Stimulated activated CD8-positive, alpha-beta memory T cell treated with anti-CD3 and anti-CD28 coated beads, Interleukin-2, amount 100 ng/mL, for 48 hours (primary cell): Measurements from ENCODE around the gene AFF1.
"Not testable (repeated sequence)": the region's sequence is repeated elsewhere in the genome, so short reads cannot be mapped to it uniquely, and the experiment has no call there.

Experiments used
- DNase-seq, 2 donors: peaks; one replicate each; pipeline ENCODE4 v3.0.0-alpha.2; 2020; ENCODE audit warnings: low read depth in 2 of 2

Gene AFF1

DNA sequence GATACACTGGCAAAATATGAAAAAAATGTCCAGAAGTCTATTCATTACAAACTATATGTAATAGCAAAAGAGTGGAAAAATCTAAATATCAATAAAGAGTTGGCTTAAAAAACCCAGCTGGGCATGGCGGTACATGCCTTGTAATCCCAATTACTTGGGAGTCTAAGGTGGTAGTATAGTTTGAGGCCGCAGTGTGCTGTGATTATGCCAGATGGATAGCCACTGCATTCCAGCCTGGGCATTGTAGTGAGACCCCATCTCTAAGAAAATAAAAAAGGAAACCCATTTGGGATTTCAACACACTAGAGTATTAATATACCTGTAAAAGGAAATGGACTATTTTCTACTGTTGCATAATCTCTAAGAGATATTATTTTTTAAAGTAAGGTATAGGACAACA lies 45.4 kb downstream of the AFF1 start:
- no peak for DNase-seq

DNA sequence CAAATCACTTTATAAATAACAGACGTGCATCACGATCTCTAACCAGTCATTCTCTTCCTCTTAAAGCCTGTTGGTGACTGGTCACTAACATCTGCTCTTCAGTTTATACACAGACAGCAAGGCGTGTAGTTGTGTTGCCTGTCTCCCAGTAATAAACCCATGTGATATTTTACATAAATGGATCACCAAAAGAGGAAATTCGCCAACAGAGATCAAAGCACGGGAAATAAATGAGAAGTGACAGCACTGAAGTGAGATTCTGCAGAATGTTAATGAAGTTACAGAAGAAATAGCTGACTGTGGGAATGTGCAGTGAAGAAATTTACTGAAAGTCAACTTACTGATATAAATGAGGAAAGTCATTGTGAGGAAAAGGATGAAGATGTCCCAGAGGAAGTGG lies 47.0 kb downstream of the AFF1 start:
- no peak for DNase-seq

DNA sequence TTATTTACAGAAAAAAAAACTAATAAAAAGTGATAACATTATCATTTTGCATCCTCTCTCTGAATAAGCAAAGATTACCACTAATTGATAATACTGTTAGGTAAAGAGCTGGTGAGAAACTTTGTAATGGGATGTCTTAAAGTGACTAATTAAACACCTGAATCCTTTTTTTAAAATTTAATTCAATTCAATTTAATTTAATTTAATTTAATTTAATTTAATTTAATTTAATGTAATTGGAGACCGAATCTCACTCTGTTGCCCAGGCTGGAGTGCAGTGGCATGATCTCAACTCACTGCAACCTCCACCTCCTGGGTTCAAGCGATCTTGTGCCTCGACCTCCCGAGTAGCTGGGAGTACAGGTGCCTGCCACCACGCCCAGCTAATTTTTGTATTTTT lies 51.0 kb downstream of the AFF1 start:
- not testable (repeated sequence) for DNase-seq

DNA sequence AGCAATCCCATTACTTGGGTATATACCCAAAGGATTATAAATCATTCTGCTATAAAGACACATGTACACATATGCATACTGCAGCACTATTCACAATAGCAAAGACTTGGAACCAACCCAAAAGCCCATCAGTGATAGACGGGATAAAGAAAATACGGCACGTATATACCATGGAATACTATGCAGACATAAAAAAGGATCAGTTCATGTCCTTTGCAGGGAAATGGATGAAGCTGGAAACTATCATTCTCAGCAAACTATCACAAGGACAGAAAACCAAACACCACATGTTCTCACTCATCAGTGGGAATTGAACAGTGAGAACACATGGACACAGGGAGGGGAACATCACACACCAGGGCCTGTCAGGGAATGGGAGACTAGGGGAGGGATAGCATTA lies 54.8 kb downstream of the AFF1 start:
- DNase-seq = not testable (repeated sequence)

DNA sequence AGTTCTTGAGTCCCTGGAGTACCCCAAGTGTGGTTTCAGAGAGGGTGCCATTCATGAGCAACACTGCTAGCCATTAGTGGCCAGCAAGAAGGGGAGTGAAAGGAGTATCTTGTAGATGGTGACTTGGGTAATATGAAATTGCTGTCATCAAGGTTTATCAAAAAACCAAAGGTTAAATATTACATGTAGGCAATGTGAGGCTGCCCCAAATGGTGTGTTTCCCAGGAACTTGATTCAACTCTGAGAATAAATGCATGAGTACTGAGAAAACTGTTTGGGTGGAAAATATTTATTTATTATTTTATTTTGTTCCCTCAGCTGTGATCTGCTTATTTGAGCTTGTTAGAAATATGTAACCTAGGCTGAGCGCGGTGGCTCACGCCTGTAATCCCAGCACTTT lies 55.7 kb downstream of the AFF1 start:
- DNase-seq = no peak

DNA sequence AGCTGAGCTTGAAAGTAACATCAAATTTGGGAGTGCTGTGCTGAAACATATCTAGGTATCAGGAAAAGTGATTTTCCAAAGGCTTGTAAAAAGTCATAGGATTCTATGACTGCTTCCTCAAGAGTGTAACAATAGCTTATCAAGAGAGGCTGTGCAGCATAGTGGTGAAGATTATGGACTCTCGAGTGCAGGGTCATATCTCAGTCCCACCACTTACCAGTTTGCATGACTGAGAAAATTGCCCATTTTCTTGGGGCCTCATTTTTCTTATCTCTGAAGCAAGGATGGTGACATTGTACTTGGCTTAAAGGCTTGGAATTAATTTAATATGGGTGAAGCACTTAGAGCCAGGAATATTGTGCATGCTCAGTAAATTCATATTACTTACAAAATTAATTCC lies 57.2 kb downstream of the AFF1 start:
- no peak for DNase-seq

DNA sequence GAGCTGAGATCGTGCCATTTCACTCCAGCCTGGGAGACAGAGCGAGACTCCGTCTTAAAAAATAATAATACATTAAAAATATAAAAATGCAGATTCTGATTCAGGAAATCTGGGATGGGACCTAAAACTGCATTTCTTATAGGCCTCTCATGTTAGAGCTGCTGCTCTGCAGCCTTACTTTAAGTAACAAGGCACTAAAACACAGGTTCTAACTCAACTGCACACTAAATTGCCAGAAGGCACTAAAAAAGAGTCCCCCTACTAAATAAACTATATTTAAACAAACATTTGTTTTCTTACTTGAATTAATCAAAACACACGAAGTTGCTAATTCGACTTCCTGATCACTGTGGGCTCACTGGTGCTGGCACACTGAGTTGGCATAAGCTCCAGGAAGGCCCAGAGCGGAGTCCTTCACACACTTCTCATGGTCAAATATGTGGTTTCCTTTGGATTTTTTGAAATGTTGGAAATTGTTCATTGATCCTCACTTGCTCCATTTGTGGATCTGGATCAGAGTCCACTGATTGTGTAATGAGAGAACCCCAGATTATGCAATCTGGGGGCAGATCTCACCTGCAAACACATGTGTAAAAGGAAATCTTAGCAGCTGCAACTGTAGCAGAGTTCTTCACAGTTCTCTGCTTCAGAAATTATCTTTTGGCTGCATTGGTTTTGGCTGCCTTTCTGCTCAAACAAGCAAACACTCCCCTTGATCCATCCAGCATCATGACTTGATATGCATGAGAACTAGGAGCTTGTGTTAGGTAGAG lies 59.3 kb downstream of the AFF1 start:
- DNase-seq = no peak

DNA sequence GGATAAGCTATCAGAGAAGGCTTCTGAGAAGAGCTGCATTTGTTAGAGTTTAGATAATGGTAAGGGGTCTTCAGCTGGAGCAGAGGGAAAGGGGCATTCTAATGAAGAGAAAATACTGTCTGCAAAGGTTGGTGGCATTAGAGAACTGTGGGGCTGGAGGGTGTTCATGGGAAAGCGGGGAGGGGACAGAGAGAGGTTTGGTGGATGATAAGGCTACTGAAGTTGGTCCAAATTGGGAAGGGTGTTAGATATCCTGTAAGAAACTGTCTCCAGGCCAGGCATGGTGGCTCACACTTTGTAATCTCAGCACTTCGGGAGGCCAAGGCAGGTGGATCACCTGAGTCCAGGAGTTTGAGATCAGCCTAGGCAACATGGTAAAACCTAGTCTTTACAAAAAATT lies 59.9 kb downstream of the AFF1 start:
- DNase-seq = no peak

DNA sequence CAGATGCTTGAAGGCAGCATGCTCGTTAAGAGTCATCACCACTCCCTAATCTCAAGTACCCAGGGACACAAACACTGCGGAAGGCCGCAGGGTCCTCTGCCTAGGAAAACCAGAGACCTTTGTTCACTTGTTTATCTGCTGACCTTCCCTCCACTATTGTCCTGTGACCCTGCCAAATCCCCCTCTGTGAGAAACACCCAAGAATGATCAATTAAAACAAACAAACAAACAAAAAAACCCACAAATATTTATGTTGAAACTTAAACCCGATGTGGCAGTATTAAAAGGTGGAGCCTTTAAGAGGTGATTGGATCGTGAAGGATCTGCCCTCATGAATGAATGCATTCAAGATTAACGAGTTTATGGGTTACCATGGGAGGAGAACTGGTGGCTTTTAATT lies 61.7 kb downstream of the AFF1 start:
- DNase-seq = not testable (repeated sequence)

DNA sequence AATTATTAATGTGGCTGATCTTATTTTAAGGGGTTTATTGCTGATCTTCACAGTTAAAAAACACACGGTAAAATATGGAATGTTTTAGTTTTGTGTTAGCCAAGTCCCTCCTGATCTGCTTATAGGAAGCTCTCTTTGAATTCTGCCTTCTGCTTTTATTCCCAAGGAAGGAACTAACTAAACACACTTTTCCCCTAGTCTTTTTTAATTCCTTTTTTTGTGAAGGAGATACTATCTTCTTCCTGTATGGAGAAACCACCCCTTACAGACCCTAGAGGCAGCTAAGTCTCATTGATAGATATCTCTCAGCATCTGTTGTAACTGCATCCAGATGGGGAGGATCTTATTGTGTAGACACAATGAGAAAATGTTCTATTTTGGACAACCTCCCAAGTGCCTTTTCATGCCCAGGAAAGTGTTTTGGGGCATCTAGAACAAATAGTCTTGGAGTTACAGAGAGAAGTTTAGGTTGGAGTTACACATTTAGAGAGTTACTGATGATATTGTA lies 64.4 kb downstream of the AFF1 start:
- no peak for DNase-seq

DNA sequence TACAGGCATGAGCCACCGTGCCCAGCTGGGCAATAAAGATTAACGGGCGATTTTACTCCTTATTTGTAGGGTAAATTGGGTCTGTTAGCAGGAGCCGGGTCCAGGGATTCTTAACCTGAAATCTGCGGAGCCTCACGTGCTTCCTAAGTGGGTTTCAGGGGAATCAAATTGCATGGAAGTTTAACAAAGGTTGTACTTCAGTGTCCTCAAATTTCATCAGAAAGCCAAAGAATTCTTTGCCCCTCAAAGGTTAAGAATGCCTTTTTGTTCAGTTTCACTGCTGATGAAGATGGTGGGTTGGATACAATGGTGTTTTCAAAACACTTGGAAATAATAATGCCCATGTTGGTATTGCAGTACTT lies 67.9 kb downstream of the AFF1 start:
- no peak for DNase-seq

DNA sequence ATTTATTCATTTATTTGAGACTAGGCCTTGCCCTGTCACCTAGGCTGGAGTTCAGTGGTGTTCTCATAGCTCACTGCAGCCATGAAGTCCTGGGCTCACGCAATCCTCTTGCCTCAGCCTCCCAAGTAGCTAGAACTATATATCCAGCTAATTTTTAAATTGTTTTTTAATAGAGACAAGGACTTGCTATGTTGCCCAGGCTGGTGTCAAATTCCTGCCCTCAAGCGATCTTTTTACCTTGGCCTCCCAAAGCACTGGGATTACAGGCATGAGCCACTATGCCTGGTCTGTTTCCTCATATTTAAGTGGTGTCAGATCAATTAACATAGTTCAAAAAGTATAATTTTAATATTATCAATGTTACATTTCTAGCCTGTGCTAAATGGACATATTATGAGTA lies 68.5 kb downstream of the AFF1 start:
- no peak for DNase-seq

DNA sequence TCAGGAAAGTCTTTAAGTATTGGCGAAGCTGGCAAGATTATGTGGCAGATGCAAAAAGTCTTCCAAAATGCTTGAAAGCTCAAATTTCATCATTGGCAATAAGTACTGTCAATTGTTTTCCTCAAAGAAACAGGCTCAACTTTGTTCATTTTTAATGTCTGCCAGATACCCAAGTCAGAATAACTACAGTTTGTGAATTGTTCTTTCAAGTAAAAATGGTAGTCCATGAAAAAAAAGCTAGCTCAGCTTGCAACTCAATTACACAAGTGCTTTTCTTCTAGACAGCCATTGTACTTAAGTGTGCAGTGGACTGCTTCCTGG lies 70.5 kb downstream of the AFF1 start:
- no peak for DNase-seq

DNA sequence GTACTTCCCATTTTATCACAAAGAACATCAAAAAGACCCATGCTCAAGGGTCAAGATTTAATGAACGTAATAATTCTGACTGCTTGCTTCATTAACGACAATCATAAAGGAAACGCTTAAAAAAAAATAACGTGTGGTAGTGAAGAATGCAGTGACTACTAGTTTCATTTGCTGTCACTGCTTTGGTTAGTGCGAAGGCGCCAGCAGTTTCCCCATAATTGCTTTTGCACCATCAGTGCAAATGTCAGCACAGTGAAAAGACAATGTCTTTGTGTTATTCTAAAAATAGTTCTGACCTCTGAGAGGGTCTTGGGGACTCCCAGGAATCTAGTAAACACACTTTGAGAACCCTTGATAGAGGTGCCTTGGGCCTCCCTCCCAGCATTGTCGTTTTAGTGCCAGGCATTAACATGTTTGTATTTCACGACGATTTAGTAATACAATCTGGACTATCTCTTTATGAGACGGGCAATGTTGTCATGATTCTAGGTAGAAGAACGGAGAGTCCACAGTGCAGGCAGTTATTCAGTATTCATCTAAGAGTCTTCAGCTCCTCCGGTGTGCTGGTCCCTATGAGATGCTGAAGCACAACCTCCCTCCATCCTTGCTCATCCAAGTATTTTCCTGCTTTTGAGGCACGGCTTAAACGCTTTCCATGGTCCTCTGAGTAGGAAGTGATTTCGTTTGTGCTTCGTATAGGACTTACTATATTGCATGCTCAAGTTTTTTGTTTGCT lies 71.0 kb downstream of the AFF1 start:
- peak in 1 of 2 donors; percentile 20 for DNase-seq

DNA sequence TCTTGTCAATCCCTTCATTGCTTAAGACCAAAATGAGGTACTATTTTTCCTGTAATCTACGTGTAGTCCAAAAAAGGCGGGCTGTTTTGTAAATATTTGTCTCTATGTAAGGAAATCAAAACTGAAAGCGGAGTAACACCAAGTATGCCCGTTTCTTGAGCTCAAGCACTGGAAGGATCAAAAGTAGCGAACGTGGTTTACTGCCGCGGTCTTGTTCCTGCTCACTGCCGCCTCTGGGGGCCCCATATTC lies 71.5 kb downstream of the AFF1 start:
- no peak for DNase-seq

DNA sequence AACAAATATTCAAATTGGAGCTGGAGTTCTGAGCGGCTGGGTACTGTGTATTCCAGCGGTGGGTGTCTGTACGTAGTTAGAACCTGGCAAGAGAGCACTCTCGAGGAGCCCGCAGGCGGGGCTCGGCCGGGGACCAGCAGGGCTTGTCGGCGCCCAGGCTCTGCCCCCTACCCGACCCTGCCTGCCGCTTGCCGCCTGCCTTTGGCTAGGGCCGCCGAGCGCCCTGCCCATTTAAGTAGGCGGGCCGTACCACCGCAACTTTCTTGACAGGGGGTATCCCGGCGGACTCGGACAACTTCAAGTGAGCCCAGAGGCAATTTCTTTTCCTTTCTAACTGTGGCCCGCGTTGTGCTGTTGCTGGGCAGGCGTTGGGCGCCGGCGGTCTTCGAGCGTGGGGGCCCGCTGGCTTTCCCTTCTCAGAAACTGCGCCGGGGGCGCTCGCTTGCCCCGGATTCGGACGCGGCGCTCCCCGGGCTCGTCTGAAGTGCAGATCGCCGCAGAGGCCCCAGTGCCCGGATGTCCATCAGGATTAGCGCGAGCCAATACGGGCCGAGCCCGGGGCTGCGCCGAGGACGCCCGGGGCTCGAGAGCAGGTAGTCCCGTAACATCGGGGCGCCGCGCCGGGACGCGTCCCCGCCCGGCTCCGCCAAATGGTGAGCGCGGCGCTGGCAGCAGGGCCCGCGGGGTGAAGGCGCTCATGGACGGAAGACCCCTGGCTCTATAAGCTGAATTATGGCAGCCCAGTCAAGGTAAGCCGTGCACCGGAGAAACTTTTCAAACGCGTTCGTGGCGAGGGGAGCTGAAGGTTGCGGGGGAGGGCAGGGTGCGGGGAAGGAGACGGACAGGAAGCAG lies 72.1 kb downstream of the AFF1 start:
- peak; percentile 76 to 81 for DNase-seq

DNA sequence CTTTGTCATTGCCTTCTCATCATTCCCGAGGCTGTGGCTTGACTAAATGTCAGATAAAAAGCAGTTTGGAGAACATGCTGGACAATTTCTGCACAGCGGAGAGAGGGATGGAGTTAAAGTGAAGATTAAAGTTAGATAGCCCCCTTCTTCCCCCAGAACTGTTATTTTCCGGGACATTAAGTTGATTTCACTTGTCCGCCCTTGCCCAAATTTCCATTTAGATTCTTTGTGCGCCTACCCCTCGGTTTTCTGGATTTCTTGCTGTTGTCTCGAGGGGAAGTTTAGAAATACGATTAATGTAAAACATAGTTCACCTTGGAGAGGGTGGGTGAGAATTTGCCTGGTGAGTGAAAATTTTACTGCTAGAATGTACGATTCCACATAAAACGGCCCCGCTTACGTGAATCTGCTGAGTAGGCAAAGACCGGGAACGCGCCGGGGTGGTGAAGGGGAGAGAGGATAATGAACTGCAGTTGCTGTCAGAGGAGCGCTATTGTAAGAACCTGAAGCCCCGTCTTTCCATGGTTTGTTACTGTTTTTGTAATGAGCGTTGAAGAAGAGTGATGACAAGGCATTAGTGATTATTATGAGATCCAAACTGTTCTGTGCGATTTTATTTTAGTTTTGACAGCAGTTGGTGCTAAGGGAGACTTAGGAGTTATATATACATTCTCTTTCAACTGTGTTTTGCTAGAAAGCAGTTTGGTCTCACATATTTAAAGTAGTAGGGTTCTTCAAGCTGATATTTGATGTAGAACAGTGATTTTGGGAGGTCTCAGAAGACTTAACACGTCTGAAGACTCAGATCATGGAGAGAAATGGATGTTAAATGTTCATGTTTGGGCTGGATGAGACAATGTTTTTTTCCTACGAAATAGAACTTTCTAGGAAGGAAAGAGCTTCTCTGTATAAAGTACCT lies 73.0 kb downstream of the AFF1 start:
- DNase-seq = peak; percentile 12 to 26

DNA sequence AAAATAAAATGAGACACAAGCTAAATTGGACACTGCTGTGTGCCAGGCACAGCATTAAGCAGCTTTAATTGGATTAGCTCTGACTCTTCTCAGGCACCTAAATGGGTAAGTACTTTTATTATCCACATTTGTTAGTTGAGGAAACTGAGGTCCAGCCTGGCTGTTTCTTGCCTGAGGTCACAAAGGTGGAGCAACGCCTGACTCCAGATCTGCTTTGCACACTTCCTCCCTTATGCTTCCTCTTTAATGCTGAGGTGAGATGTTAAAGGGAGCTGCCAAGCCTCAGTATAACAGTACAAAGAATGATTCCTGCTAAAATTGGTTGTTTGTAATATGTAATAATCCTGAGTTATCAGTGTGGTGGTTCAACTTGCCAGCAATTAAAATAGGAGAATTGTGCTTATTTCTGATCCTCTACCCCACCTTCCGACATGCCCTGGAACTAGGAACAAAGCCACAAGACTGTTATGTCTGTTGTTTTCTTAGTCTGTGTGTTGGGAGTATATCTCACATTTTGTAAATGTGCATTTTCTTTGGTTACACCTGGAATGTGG lies 74.4 kb downstream of the AFF1 start:
- DNase-seq = no peak

DNA sequence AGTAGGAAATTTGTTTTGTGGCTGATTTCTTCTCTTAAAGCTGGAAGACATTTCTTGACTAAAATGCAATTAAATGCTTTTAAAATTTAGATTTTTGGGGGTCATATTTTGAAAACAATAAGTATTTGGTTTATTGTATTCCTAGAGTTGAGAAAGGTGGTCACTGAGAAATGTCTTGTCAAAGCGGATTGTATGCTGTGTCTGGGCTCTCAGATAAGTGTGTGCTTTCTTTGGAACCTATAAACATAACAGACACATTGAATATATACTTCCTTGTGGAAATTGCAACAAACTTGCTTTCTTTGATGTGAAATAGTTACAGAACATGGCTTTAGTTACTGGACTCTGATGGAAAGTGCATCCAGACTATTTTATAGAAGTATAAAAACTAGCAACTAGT lies 75.4 kb downstream of the AFF1 start:
- DNase-seq = no peak

DNA sequence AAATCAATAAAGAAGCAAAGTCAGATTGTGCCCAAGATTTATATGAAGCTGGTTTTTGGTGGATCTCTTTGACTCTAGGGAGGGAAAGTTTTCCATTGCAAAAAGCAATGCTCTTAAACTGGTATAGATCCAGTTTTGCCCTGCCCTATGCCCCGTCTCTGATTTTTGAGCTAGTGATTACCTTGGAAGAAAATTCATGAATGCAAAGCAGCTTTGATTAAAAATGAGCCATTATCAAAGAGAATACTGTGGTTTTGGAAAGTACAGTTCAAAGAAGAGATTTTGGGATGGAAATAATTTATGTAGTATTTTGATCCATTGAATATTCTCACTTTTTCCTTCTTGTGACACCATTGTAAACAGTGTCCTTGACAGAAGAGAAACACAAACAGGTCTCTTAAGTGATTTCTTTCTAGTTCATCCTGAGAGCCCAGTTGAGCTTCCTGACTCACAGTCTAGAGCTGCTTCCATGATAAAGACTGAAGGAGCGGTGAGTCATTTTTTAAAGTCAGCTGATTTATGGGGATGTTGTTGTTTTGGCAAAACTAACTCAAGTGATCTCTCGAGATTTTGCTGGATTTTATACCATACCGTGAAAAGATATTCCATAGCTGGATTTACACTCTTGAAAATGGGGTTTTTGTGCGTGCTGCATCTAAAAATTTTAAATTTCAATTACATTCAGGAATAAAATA lies 76.7 kb downstream of the AFF1 start:
- no peak for DNase-seq
